SK-N-SH treated with all-trans-retinoic acid at 6 μM for 48 hours (cell line): ENCODE results near the gene TTC39C.

Source experiments
- CSDC2 ChIP-seq: fragments of 250-450 bp; sonication (Bioruptor Pico); IDR thresholded peaks from 2 replicates; pipeline ENCODE4 v1.5.0; 2020; ENCODE audit warnings: mild to moderate bottlenecking, moderate library complexity
- SNAI2 ChIP-seq: fragments of 250-450 bp; sonication (Bioruptor Pico); IDR thresholded peaks from 2 replicates; pipeline ENCODE4 v1.5.0; 2020; ENCODE audit warnings: mild to moderate bottlenecking, moderate library complexity
- TSHZ2 ChIP-seq: fragments of 250-450 bp; sonication (Bioruptor Pico); IDR thresholded peaks from 2 replicates; pipeline ENCODE4 v1.5.0; 2020; ENCODE audit warnings: mild to moderate bottlenecking, moderate library complexity
- ZFP30 ChIP-seq: fragments of 450-650 bp; formaldehyde crosslinking; IDR thresholded peaks from 2 replicates; pipeline ENCODE4 v1.5.0; 2022; ENCODE audit warnings: mild to moderate bottlenecking, moderate library complexity

GRCh38 chr18:24003288-24003687, 11.3 kb upstream of the TTC39C start:
- TF ChIP-seq SNAI2 (CRISPR knock-in tag) (no peak), CSDC2 (CRISPR knock-in tag) (no peak), ZFP30 (CRISPR knock-in tag) (no peak), TSHZ2 (CRISPR knock-in tag) (no peak)
